H1 (cell line): ENCODE measurements around the gene ADRA2C. TPM values are rescaled to one million over a fixed set of nuclear protein-coding genes. Genes with fewer than 3 reads are reported as not detected.

Source experiments
- CTCF ChIA-PET: fragments of 300-600 bp; sonication (Branson Sonifier 250); formaldehyde crosslinking; loops from one replicate; lab custom pipeline; 2021; ENCODE audit not compliant: partially characterized antibody; lab: Charles Lee
- POLR2A ChIA-PET: fragments of 300-600 bp; sonication (Branson Sonifier 250); formaldehyde crosslinking; loops from one replicate; lab custom pipeline; 2021; ENCODE audit warnings: inconsistent platforms; ENCODE audit not compliant: partially characterized antibody; lab: Charles Lee
- DNase-seq, 2 experiments: peaks; one replicate each; pipeline versions ENCODE4 v3.0.0 to v3.0.0-alpha.2; 2010 to 2022; ENCODE audit warnings: low spot score in 2 of 2, low read depth in 1 of 2, mixed read lengths in 1 of 2
- FAIRE-seq: peaks from 2 replicates; lab custom pipeline; 2011; peaks lifted over from hg19 to GRCh38; lab: Jason Lieb, UNC
- H2AFZ ChIP-seq: 2 replicates; pipeline ENCODE4 v1.8.1; 2012; ENCODE audit warnings: low read length, inconsistent platforms
- H2AK5ac ChIP-seq: 2 replicates; pipeline ENCODE4 v1.6.1; 2013; ENCODE audit warnings: low read depth, low read length
- H2BK120ac ChIP-seq: replicated peaks from 2 replicates; pipeline ENCODE3; 2013; ENCODE audit warnings: low read depth, low read length, inconsistent platforms
- H2BK12ac ChIP-seq: 2 replicates; pipeline ENCODE4 v1.6.1; 2013; ENCODE audit warnings: low read depth, low read length
- H2BK15ac ChIP-seq: 2 replicates; pipeline ENCODE4 v1.6.1; 2013; ENCODE audit warnings: low read length
- H2BK20ac ChIP-seq: 2 replicates; pipeline ENCODE4 v1.6.1; 2013; ENCODE audit warnings: low read length
- H2BK5ac ChIP-seq: 2 replicates; pipeline ENCODE4 v1.6.1; 2013; ENCODE audit warnings: low read depth, low read length
- H3K14ac ChIP-seq: 2 replicates; pipeline ENCODE4 v1.6.1; 2013; ENCODE audit warnings: inconsistent platforms; ENCODE audit not compliant: insufficient read length
- H3K18ac ChIP-seq: 2 replicates; pipeline ENCODE4 v1.6.1; 2013; ENCODE audit warnings: low read length; ENCODE audit errors: extremely low read depth
- H3K23ac ChIP-seq: 2 replicates; pipeline ENCODE4 v1.6.1; 2013; ENCODE audit warnings: inconsistent platforms; ENCODE audit not compliant: insufficient read length
- H3K23me2 ChIP-seq: 2 replicates; pipeline ENCODE4 v1.6.1; 2013; ENCODE audit warnings: low read depth, low read length
- H3K27ac ChIP-seq: 2 replicates; pipeline ENCODE4 v1.6.1; 2011; ENCODE audit warnings: low read depth, low read length, inconsistent platforms
- H3K27me3 ChIP-seq, 4 experiments: replicated peaks in 1 of 4; 1 replicate in 1 of 4; 2 replicates in 3 of 4; pipeline versions ENCODE4 v1.6.1 to v1.8.1; 2011 to 2013; ENCODE audit warnings: low read length in 3 of 4, mild to moderate bottlenecking in 3 of 4, inconsistent platforms in 2 of 4, mixed read lengths in 2 of 4, moderate library complexity in 1 of 4; ENCODE audit not compliant: control insufficient read depth in 3 of 4, insufficient read depth in 3 of 4; ENCODE audit errors: extremely low read depth in 1 of 4
- H3K36me3 ChIP-seq, 4 experiments: 2 replicates each; pipeline versions ENCODE4 v1.6.1 to v1.8.1; 2011 to 2013; ENCODE audit warnings: mild to moderate bottlenecking in 4 of 4, low read length in 3 of 4, moderate library complexity in 2 of 4, control low read depth in 1 of 4, inconsistent platforms in 1 of 4; ENCODE audit not compliant: insufficient read depth in 4 of 4, control insufficient read depth in 2 of 4
- H3K4ac ChIP-seq: replicated peaks from 2 replicates; pipeline ENCODE3; 2013; ENCODE audit warnings: low read length, low read depth, mixed read lengths, inconsistent platforms; ENCODE audit not compliant: insufficient read length
- H3K4me1 ChIP-seq, 4 experiments: replicated peaks in 1 of 4; 1 replicate in 1 of 4; 2 replicates in 3 of 4; pipeline versions ENCODE4 v1.6.1 to v1.8.1; 2011 to 2013; ENCODE audit warnings: low read length in 3 of 4, inconsistent platforms in 2 of 4, mixed read lengths in 1 of 4; ENCODE audit not compliant: insufficient read depth in 4 of 4, control insufficient read depth in 3 of 4
- H3K4me2 ChIP-seq, 2 experiments: 2 replicates each; pipeline versions ENCODE4 v1.6.1 to v1.8.1; 2011 to 2013; ENCODE audit warnings: low read depth in 2 of 2, low read length in 2 of 2, control low read depth in 1 of 2, inconsistent platforms in 1 of 2, mild to moderate bottlenecking in 1 of 2; ENCODE audit not compliant: insufficient read depth in 1 of 2
- H3K4me3 ChIP-seq, 4 experiments: fragments of 200-600, 300-600 bp in 1 of 4; sonication (generic), shearing (Covaris generic), sonication (Bioruptor Twin) in 1 of 4; 2 replicates each; pipeline versions ENCODE4 v1.5.1 to v1.8.1; 2011 to 2016; ENCODE audit warnings: low read length in 4 of 4, low read depth in 3 of 4, control low read depth in 2 of 4, inconsistent platforms in 2 of 4, mild to moderate bottlenecking in 2 of 4, mixed read lengths in 1 of 4, moderate library complexity in 1 of 4; ENCODE audit not compliant: insufficient read depth in 2 of 4; ENCODE audit errors: extremely low read depth in 1 of 4
- H3K56ac ChIP-seq: replicated peaks from 2 replicates; pipeline ENCODE3; 2013; ENCODE audit warnings: low read depth, mild to moderate bottlenecking, mixed read lengths, low read length, inconsistent platforms; ENCODE audit not compliant: insufficient read length
- H3K79me1 ChIP-seq: 2 replicates; pipeline ENCODE4 v1.6.1; 2013; ENCODE audit warnings: low read depth, low read length, control low read depth
- H3K79me2 ChIP-seq, 2 experiments: 2 replicates each; pipeline versions ENCODE4 v1.6.1 to v1.8.1; 2012 to 2013; ENCODE audit warnings: low read length in 2 of 2, mild to moderate bottlenecking in 2 of 2, inconsistent platforms in 1 of 2; ENCODE audit not compliant: insufficient read depth in 2 of 2, control insufficient read depth in 1 of 2
- H3K9ac ChIP-seq, 4 experiments: replicated peaks in 1 of 4; 1 replicate in 1 of 4; 2 replicates in 3 of 4; pipeline versions ENCODE4 v1.6.1 to v1.8.1; 2011 to 2013; ENCODE audit warnings: low read depth in 3 of 4, low read length in 3 of 4, control low read depth in 2 of 4, mild to moderate bottlenecking in 2 of 4, moderate library complexity in 2 of 4, inconsistent platforms in 1 of 4; ENCODE audit errors: extremely low read depth in 1 of 4
- H3K9me3 ChIP-seq, 2 experiments: 2 replicates each; pipeline versions ENCODE4 v1.6.1 to v1.8.1; 2012 to 2013; ENCODE audit warnings: mild to moderate bottlenecking in 2 of 2, moderate library complexity in 2 of 2, control low read depth in 1 of 2, inconsistent platforms in 1 of 2, low read depth in 1 of 2, low read length in 1 of 2, mixed read lengths in 1 of 2; ENCODE audit not compliant: insufficient read depth in 2 of 2
- H4K20me1 ChIP-seq, 2 experiments: replicated peaks in 1 of 2; 2 replicates each; pipeline versions ENCODE3 to v1.8.1; 2011 to 2013; ENCODE audit warnings: inconsistent platforms in 2 of 2, low read length in 2 of 2, mild to moderate bottlenecking in 1 of 2; ENCODE audit not compliant: insufficient read depth in 2 of 2, control insufficient read depth in 1 of 2
- H4K5ac ChIP-seq: 2 replicates; pipeline ENCODE4 v1.6.1; 2013; ENCODE audit warnings: low read length, low read depth, mixed read lengths, inconsistent platforms; ENCODE audit not compliant: insufficient read length
- H4K8ac ChIP-seq: 2 replicates; pipeline ENCODE4 v1.8.0; 2013; ENCODE audit warnings: mild to moderate bottlenecking, moderate library complexity, low read length, inconsistent platforms; ENCODE audit not compliant: insufficient read depth; ENCODE audit errors: extremely low read depth
- H4K91ac ChIP-seq: replicated peaks from 2 replicates; pipeline ENCODE3; 2013; ENCODE audit warnings: low read length, mixed read lengths, inconsistent platforms; ENCODE audit not compliant: insufficient read length
- CBX8 ChIP-seq: fragments of 300-800, 300-1000 bp; sonication (generic); IDR thresholded peaks from 2 replicates; pipeline ENCODE4 v1.7.1; 2016; ENCODE audit warnings: low read depth, low read length, borderline replicate concordance
- CREB1 ChIP-seq: IDR thresholded peaks from 2 replicates; pipeline ENCODE4 v1.6.1; 2012; ENCODE audit warnings: inconsistent platforms
- WGBS, 2 experiments: shearing (Covaris generic) in 1 of 2; methylation state at CpG; one replicate each; pipeline versions ENCODE4 v1.1.6 to v1.1.7; 2013 to 2015; ENCODE audit warnings: low lambda C conversion rate in 2 of 2, mixed read lengths in 2 of 2, inconsistent platforms in 1 of 2, low coverage in 1 of 2, missing lambda C conversion rate in 1 of 2; ENCODE audit not compliant: insufficient replicate concordance in 2 of 2, insufficient coverage in 1 of 2, insufficient read length in 1 of 2; ENCODE audit errors: extremely low coverage in 1 of 2, missing lambda C conversion rate in 1 of 2; 5-methylcytosine and 5-hydroxymethylcytosine counted together
- polyA plus RNA-seq, 7 experiments: library from polyadenylated mRNA; depleted of rRNA in 3 of 7; stranded (reverse) in 5 of 7; unstranded in 2 of 7; fragments of >200 nt in 5 of 7; fragments of 200-250 nt in 2 of 7; gene quantifications; 1 replicate in 5 of 7; 2 replicates in 1 of 7; 4 replicates in 1 of 7; pipeline versions ENCODE4 v1.2.1 to v1.2.3, GENCODE V29; 2011 to 2013; ENCODE audit warnings: missing spikeins in 2 of 7, mixed read lengths in 2 of 7
- total RNA-seq: library from RNA; stranded (reverse); fragmentation: NEBNext Ultra II Directional; extraction: Animal tissue kit (Norgen Biotek cat#: 25700); gene quantifications from 2 replicates; pipeline ENCODE4 v1.2.1, GENCODE V29; 2021

ADRA2C gene
- total and polyA plus RNA-seq, 2 of the 8 experiments (the other 6 are each of a cell fraction or from before 2014, with no cell fraction given) = 14.6 to 14.8 TPM

GRCh38 chr4:3719836-3720235 is 46.3 kb upstream of the ADRA2C start:
- POLR2A ChIA-PET = no interaction called here

More at GRCh38 chr4:3719836-3720235, 46.3 kb upstream of the ADRA2C start:
- Histone ChIP-seq H3K79me2 (no peaks in the 10 kb centered on the region), H4K5ac (no peak overlapping the region), H4K20me1 (peaks cover 0 to under 1% of the 10 kb centered on the region in 2 experiments), H2BK5ac (no peak overlapping the region), H3K9me3 (peaks cover 7 to 10% of the 10 kb centered on the region in 2 experiments; a peak in 3 of 4 replicates), H3K4ac (no peak overlapping the region), H2AFZ (no peak overlapping the region), H3K79me1 (no peaks in the 10 kb centered on the region), H3K9ac (no peak overlapping the region), H2BK15ac (no peak overlapping the region), H3K18ac (no peak overlapping the region), H3K4me3 (no peak overlapping the region), H2BK20ac (no peak overlapping the region), H4K8ac (no peak overlapping the region), H2BK12ac (no peak overlapping the region; the same call in 1 of the 2 replicates), H3K36me3 (no peaks in the 10 kb centered on the region; a peak in 2 of 8 replicates), H2AK5ac (no peak overlapping the region), H3K4me1 (peaks cover 0 to 14% (median 9%) of the 10 kb centered on the region in 4 experiments; a peak in 6 of 7 replicates), H3K23ac (no peak overlapping the region), H2BK120ac (no peak overlapping the region), H4K91ac (no peak overlapping the region), H3K27ac (no peak overlapping the region), H3K23me2 (peaks cover 4% of the 10 kb centered on the region; the same call in 1 of the 2 replicates), H3K14ac (no peak overlapping the region), H3K27me3 (peaks cover 0 to 16% (median 12%) of the 10 kb centered on the region in 4 experiments; a peak in 5 of 7 replicates), H3K4me2 (no peak overlapping the region), H3K56ac (no peak overlapping the region)
- no peak for DNase-seq
- CTCF ChIA-PET = interaction anchor here (1.1 to 1.3 kb wide), 2 partner anchors 10 to 28 kb away, joined by 3 read pairs; no protein-coding TSS in a partner anchor
- WGBS, 2 experiments = 76% methylated on average over 11 of the region's 11 CpGs; no CpG with 5 or more reads in 1 of the 2 experiments
- FAIRE-seq = no peak
- TF ChIP-seq CBX8 (no peak), CREB1 (no peak)
